ENCODE results near the gene NADSYN1.

The NADSYN1 gene

DNA sequence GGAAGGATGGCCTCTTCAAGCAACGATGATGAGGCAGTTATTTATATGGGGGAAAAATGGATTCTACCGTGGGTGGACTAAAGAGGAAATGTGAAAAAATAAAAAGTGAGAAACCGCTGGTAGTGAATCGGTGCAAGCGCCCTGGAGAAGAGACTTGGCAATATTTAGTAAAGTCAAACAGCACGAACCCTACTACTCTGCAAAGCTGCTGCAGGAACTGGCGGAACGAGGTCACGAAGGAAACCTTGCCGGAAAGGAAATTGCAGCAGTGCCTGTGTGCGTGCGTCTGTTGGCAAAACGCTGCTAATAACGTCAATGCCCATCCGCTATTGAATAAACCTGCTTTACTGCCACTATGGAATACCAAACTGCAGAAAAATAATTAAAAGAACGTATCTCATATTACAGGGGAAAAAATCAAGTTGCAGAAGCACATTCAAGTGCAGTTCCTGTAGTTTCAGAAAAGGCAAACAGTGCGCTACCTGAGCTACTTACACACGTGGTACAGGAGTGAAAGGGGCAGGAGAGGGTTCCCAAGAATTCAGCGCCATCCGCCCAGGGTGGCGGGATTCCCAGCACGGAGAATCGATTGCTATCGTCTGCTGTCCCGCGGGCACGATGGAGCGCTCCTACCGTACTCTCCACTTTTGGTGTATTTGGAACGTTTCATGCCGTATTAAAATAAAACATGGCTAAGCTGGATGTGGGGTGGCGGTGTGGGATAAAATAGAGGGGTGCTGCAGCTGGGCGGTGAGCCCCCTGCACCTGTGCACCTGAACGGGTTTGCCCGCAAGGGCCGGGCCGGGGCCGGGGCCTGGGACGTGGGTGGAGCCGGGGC lies 585 bp upstream of the NADSYN1 start (continued):
- no peak for TF ChIP-seq ZNF157 (tag by site-specific recombination; IDR thresholded peaks at IDR 0.05)
- no peak for TF ChIP-seq ZNF112 (tag by site-specific recombination; IDR thresholded peaks at IDR 0.05)
- no peak for TF ChIP-seq ZNF585B (tag by site-specific recombination; IDR thresholded peaks at IDR 0.05)
- TF ChIP-seq, protein P1, sequence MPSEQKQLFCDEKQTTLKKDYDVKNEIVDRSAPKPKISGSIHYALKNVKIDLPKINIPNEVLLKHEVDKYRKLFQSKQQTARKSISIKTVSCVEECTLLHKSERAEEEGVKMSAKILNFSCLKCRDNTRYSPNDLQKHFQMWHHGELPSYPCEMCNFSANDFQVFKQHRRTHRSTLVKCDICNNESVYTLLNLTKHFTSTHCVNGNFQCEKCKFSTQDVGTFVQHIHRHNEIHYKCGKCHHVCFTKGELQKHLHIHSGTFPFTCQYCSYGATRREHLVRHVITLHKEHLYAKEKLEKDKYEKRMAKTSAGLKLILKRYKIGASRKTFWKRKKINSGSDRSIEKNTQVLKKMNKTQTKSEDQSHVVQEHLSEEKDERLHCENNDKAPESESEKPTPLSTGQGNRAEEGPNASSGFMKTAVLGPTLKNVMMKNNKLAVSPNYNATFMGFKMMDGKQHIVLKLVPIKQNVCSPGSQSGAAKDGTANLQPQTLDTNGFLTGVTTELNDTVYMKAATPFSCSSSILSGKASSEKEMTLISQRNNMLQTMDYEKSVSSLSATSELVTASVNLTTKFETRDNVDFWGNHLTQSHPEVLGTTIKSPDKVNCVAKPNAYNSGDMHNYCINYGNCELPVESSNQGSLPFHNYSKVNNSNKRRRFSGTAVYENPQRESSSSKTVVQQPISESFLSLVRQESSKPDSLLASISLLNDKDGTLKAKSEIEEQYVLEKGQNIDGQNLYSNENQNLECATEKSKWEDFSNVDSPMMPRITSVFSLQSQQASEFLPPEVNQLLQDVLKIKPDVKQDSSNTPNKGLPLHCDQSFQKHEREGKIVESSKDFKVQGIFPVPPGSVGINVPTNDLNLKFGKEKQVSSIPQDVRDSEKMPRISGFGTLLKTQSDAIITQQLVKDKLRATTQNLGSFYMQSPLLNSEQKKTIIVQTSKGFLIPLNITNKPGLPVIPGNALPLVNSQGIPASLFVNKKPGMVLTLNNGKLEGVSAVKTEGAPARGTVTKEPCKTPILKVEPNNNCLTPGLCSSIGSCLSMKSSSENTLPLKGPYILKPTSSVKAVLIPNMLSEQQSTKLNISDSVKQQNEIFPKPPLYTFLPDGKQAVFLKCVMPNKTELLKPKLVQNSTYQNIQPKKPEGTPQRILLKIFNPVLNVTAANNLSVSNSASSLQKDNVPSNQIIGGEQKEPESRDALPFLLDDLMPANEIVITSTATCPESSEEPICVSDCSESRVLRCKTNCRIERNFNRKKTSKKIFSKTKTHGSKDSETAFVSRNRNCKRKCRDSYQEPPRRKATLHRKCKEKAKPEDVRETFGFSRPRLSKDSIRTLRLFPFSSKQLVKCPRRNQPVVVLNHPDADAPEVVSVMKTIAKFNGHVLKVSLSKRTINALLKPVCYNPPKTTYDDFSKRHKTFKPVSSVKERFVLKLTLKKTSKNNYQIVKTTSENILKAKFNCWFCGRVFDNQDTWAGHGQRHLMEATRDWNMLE (tag by site-specific recombination; conservative IDR thresholded peaks at IDR 0.05; ENCODE audit: low read depth): no peak
- TF ChIP-seq ZBTB7A (tag by site-specific recombination; IDR thresholded peaks at IDR 0.05; ENCODE audit: low read depth): no peak
- no peak for TF ChIP-seq ZNF776 (tag by site-specific recombination; IDR thresholded peaks at IDR 0.05; ENCODE audit: borderline replicate concordance)
- no peak for TF ChIP-seq ZNF362 (tag by site-specific recombination; IDR thresholded peaks at IDR 0.05)
- TF ChIP-seq ZFP37 (tag by site-specific recombination; IDR thresholded peaks at IDR 0.05): peak; percentile 57; the same call in 1 of the 2 replicates
- TF ChIP-seq OSR2 (tag by site-specific recombination; IDR thresholded peaks at IDR 0.05): 0 out of 2 replicates have a peak, but pooled peaks have one; percentile 25
- TF ChIP-seq ZSCAN16 (tag by site-specific recombination; IDR thresholded peaks at IDR 0.05): no peak
- TF ChIP-seq GLIS2 (tag by site-specific recombination; IDR thresholded peaks at IDR 0.05): peak; percentile 38; the same call in 1 of the 2 replicates
- TF ChIP-seq ZNF16 (tag by site-specific recombination; IDR thresholded peaks at IDR 0.05; ENCODE audit: low read depth): no peak
- TF ChIP-seq, protein P2, sequence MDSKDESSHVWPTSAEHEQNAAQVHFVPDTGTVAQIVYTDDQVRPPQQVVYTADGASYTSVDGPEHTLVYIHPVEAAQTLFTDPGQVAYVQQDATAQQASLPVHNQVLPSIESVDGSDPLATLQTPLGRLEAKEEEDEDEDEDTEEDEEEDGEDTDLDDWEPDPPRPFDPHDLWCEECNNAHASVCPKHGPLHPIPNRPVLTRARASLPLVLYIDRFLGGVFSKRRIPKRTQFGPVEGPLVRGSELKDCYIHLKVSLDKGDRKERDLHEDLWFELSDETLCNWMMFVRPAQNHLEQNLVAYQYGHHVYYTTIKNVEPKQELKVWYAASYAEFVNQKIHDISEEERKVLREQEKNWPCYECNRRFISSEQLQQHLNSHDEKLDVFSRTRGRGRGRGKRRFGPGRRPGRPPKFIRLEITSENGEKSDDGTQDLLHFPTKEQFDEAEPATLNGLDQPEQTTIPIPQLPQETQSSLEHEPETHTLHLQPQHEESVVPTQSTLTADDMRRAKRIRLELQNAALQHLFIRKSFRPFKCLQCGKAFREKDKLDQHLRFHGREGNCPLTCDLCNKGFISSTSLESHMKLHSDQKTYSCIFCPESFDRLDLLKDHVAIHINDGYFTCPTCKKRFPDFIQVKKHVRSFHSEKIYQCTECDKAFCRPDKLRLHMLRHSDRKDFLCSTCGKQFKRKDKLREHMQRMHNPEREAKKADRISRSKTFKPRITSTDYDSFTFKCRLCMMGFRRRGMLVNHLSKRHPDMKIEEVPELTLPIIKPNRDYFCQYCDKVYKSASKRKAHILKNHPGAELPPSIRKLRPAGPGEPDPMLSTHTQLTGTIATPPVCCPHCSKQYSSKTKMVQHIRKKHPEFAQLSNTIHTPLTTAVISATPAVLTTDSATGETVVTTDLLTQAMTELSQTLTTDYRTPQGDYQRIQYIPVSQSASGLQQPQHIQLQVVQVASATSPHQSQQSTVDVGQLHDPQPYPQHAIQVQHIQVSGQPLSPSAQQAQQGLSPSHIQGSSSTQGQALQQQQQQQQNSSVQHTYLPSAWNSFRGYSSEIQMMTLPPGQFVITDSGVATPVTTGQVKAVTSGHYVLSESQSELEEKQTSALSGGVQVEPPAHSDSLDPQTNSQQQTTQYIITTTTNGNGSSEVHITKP (tag by site-specific recombination; IDR thresholded peaks at IDR 0.05): peak; percentile 86
- no peak for TF ChIP-seq SALL2 (tag by site-specific recombination; IDR thresholded peaks at IDR 0.05; ENCODE audit: borderline replicate concordance)
- TF ChIP-seq ATF2 (tag by site-specific recombination; IDR thresholded peaks at IDR 0.05; ENCODE audit: low read depth): no peak
- TF ChIP-seq HOXD13 (CRISPR knock-in tag; IDR thresholded peaks at IDR 0.05; ENCODE audit: borderline replicate concordance): no peak
- TF ChIP-seq, protein P3, sequence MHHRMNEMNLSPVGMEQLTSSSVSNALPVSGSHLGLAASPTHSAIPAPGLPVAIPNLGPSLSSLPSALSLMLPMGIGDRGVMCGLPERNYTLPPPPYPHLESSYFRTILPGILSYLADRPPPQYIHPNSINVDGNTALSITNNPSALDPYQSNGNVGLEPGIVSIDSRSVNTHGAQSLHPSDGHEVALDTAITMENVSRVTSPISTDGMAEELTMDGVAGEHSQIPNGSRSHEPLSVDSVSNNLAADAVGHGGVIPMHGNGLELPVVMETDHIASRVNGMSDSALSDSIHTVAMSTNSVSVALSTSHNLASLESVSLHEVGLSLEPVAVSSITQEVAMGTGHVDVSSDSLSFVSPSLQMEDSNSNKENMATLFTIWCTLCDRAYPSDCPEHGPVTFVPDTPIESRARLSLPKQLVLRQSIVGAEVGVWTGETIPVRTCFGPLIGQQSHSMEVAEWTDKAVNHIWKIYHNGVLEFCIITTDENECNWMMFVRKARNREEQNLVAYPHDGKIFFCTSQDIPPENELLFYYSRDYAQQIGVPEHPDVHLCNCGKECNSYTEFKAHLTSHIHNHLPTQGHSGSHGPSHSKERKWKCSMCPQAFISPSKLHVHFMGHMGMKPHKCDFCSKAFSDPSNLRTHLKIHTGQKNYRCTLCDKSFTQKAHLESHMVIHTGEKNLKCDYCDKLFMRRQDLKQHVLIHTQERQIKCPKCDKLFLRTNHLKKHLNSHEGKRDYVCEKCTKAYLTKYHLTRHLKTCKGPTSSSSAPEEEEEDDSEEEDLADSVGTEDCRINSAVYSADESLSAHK (tag by site-specific recombination; IDR thresholded peaks at IDR 0.05): no peak
- TF ChIP-seq ZNF658 (tag by site-specific recombination; IDR thresholded peaks at IDR 0.05): no peak
- peak; percentile 95 for TF ChIP-seq ZBTB17 (tag by site-specific recombination; IDR thresholded peaks at IDR 0.05)
- no peak for TF ChIP-seq ZNF621 (tag by site-specific recombination; IDR thresholded peaks at IDR 0.05)
- TF ChIP-seq ZNF596 (tag by site-specific recombination; IDR thresholded peaks at IDR 0.05): no peak
- no peak for TF ChIP-seq HOXA7 (CRISPR knock-in tag; IDR thresholded peaks at IDR 0.05; ENCODE audit: borderline replicate concordance)
